Measurements from ENCODE around the gene CRYBG2.

CRYBG2 gene

DNA sequence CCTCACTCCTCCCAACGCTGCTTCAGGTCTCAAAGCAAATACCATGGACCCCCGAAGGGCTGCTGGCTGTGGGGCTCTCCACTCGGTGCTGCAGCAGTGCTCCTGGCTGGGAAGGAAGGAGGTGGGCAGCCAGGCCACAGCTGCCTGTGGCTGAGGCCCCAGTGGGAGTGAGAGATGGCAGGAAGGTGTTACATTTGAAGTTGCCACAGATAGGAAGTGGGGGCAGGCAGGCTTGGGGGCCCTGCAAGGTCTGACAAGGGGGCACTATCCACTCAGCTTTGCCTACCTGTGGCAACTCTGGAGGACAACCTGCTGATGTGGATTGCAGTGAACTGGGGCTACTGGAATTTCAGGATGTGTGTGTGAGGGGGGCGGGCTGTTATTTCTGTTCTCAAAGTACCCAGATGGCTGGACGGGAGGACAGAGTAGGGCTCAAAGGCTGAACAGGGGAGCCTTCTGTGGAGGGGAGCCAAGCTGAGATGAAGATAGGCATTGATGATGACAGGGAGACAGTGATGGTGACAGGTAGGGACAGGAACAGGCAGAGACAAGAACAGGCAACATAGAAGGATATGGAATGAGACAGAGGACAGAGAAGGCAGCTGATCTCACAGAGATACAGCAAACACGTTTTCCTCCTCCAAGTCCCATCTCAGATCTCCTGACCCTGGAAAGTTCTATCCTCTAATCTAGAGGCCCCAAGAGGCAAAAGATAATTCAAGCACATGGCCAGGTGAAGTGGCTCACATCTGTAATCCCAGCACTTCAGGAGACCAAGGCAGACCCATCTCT, 16.9 kb upstream of the CRYBG2 start:
- in situ Hi-C loops (cut with HindIII; ENCODE audit: low sequenced_read_pairs), result no loop called here

DNA sequence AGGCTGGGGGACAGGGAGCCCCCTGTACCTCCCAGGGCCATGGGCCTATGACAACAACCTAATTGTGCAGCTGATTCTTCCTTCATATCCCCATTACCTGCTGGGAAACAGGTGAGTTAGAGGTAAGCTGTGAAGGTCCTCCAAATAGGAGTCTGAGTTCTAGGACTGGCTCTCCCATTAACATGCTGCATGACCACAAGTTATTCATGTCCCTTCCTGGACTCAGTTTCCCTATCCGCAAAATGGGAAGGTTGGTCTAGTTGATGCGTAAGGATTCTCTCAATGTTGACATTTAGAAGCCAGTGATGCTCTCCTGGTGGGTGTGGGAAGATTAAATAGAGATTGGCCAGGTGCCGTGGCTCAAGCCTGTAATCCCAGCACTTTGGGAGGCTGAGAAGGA, 14.6 kb upstream of the CRYBG2 start:
- in situ Hi-C loops (cut with HindIII; ENCODE audit: low sequenced_read_pairs), result no loop called here

DNA sequence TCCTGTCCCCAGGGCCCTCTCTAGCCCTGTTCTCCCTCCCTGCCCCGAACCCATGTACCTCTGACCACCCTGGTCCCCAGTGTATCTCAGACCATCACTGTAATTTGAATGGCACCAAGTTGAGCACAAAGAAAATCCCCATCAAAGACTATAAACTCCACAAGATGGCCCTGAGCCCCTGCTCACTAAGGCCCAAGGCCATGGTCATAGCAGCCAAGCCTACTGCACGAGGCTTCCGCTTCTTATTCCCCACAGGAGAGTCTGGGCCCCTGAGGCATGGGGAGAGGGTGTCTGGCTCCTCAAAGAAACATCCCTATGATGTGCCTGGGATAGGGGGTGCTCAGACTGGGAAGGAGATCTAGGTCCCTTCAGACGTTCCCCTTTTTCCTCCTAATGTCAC, 14.1 kb upstream of the CRYBG2 start:
- in situ Hi-C loops (cut with HindIII; ENCODE audit: low sequenced_read_pairs), result no loop called here

DNA sequence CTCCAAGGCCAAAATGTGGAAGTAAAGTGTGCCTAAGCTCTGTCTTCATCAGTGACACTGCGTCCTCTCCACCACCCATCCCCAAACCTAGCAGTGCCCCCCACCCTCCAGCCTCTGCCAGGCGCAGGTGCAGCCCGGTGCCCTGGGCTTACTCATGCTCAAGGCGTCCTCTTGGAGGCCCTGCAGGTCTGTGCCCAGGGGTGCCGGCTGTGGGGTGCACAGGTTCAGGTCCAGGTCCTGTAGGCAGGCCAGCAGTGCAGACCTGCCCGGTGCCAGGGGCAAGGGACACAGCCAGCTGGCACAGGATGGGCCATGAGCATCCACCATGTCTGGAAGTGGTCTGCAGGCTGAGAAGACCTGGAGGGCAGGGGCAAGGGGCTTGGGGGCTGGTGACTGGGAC, 13.5 kb upstream of the CRYBG2 start:
- in situ Hi-C loops (cut with HindIII; ENCODE audit: low sequenced_read_pairs), result no loop called here

DNA sequence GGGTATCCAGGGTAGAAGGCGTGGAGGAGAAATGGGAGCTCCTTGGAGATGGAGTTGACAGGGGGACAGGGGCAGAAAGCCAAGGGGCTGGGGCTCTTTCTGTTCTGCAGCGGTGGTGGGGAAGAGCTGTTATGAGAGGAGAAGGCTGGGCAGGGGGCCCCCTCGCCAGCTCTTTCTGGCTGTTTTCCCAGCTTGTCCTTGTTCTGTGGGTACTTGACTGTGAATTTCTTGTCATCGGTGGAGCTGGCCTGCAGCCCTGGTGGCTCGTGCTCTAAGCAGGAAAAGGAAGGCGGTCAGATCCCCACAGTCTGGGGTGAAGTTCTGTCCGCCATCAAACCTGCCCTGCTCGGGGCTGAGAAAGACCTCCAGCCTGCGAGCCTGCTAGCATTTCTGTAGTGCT, 11.0 kb upstream of the CRYBG2 start:
- in situ Hi-C loops (cut with HindIII; ENCODE audit: low sequenced_read_pairs), result no loop called here

DNA sequence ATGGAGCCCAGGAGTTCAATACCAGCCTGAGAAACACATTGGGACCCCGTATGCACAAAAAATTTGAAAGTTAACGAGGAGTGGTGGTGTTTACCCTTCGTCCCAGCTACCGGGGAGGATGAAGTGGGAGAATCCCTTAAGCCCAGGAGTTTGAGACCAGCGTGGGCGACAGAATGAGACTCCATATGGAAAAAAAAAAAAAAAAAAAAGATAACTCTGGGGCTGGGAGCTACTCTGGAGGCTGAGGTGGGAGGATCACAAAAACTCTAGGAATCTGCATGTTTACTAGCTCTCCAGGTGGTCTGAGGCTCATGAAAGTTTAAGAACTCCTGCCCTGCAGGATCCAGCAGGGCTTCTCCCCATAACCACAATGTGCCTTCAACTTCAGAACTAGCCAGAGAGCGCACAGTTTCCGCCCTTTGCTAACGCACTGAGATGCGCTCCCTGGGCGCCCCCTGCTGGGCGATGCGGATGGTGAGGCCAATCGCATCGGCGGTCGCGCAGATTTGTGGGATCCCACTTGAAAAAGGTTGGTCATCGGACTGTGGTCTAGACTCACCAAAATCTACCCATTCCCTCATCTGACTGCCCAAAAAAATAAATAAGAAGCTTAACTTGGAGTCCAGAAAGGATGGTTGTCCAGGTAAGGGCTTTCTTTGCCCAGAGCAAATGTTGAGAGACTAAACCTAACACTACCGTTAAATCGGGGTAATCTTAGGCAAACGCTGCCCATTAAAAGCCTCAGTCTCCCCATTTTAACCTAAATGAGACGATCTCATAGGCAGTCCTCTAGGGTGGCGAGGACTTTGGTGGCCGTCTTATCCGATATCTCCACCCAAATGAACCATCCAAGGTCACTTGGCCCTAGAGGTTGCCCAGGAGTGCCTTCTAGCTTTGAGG, 9.9 kb upstream of the CRYBG2 start:
- in situ Hi-C loops (cut with HindIII; ENCODE audit: low sequenced_read_pairs), result no loop called here

DNA sequence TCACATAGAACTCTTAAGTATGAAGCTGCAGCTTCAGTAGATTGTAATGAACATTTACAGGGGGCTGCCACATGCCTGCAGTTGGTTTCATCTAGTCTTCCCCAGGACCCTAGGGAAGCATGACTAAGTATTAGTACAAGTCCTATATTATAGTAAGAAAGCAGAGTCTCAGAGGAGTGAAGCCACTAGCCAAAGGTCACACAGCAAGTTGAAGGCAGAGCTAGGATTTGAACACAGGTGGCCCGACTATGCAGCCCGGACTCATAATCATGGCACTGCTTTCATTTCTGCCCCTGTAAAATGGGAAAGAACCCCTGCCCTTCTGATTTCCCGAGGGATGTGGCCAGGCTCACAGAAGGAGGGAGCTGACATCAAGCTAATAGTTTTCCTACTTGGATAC, 8.4 kb upstream of the CRYBG2 start:
- in situ Hi-C loops (cut with HindIII; ENCODE audit: low sequenced_read_pairs), result no loop called here

DNA sequence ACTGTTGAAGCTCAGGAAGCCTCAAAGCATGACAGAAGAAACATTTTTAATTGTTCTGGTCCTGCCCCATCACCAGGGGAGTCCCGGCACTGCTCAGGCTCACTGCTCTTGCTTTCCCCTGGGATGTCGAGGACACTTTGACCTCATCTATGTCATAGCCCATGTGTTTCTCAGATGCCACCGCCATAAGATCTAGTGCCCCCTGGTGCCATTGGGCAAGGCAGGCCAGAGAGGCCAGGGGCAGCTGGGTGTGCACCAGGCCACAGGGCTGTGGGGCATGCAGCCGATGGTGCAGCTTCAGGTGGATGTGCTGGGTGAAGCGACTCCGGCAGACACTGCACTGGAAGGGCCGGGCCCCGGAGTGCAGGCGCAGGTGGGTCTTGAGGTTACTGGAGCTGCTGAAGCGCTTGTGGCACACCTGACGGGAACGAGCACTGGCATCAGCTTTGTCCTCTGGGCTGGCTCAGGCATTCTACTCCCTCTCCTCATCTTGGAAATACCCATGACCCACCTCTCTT, 7.7 kb upstream of the CRYBG2 start:
- in situ Hi-C loops (cut with HindIII; ENCODE audit: low sequenced_read_pairs), result no loop called here

DNA sequence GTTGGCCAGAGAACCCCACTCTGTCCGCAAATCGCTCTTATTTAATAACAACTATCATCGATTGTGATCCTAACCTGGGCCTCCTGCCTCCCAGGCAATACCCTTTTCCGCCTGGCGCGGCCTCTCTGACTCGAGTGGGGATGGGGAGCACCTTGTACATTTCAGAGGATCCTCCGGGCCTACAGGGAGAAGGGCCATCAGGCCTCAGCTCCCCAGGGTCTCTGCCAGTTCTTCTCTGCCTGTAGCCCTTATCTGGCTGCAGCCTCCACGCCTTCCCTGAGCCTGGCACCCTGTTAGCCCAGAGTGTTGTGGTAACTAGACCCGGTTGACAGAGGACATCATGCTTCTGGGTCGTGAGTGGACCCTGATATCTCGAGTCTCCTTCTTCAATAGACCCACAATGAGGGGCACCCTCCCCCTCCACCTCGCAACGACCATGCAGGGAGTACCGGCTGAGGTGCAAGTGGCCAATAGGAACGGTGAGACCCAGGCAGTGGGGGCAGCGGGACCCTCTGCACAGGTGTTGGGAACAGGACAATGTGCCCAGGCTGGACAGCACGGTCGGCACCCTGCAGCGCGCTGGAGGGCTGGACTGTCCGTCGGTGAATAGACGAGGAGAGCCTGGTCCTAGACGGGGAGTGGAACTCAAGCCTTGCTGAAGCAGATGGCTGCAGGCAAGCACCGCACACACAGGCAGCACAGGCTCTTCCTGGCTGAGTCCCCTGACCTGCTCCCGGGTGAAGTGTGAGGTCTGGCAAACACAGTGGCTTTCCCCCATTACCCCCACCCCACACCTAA, 7.1 kb upstream of the CRYBG2 start:
- in situ Hi-C loops (cut with HindIII; ENCODE audit: low sequenced_read_pairs), result no loop called here

DNA sequence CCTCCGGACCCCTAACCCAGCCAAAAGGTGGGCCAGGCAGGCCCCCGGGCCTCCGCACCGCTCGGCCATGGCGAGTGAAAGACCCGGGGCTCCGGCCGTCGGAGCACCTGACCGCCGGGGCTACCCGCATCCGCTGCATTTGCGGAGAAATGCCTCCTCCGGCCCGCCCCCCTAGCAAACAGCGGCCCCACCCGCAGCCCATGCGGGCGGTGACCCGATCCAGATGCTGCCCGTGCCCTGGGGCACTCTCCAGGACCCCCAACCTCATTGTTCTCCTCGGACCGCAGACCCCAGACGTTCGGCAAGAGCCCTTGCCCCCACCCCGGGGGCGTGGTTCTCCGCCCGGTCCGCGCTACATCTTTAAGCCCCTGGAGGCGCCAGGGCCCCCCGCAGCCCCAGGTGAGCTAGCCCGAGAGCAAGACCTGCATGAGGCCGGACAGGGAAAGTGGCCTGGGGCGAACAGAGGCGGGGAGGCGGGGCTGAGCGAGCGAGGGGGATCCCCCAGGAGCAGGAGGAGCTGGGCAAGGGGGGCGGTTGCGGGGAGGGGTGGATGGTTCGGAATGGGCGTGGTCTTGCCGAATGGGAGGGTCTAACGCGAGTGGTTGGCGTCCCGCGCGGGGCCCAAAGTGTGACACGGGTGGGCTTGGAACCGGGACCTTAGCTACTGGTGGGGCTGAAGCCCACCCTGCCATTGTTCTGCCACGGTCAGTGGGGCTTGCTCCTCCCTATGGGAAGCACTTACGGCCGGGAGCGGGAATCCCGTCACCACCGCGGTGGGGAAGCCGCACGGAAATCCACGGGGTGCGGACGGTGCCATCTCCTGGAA, 6.3 kb upstream of the CRYBG2 start:
- in situ Hi-C loops (cut with HindIII; ENCODE audit: low sequenced_read_pairs), result no loop called here

DNA sequence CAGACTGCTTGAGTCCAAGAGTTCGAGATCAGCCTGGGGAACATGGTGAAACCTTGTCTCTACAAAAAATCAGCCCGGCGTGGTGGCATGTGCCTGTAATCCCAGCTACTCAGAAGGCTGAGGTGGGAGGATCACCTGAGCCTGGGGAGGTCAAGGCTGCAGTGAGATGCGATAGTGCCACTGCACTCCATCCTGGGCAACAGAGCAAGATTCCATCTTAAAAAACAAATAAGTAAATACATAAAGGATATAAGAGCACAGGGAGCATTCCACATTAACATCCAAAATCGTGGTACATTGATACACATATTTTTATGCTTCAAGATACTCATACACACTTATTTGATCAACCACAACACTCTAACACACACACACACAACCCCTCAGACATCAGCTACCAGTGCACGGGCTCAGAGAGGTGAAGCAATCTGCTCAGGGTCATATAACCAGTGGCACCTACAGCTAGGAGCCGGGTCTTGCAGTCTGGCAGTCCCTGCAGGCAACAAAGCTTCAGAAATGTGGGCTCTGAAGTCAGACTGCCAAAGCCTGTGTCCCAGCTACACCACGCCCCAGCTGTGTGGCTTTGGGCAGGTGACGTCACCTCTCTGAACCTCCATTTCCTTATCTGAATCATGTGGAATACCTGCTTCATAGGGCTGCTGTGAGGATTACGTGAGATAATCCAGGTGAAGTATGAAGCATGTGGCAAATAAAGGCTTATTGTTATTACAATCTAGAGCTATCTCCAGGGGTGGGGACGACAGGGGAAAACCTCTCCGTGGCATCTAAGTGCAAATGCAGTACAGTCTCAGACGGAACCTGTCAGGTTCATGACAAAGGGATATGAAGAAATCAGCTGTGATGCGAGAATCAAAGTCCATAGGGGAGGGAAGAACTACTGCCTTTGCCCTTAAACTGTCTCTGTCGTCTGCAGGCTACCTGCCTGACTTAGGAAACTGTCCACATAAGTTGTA, 4.8 kb upstream of the CRYBG2 start:
- in situ Hi-C loops (cut with HindIII; ENCODE audit: low sequenced_read_pairs), result no loop called here

DNA sequence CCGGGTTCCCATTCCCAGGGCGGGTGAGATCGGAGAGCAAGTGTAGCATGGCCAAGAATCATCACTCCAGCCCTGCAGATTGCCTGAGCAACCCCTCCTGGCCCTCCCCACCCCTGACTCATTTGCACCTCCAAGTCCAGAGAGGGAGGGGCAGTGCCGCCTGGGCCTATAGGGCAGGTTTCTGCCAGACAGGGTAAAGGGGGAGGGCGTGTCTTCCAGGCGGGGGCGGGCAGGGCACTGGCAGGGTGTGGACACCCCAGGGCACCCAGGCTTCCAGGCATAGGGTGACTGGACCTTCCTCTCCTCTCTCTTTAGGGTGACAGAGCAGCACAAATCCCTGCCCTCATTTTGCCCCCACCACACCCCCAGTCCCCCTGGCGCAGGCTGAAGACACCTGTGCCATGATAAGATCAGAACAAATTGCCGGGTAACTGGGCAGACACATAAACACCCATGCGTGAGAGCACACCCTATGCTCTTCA, 3.2 kb upstream of the CRYBG2 start:
- in situ Hi-C loops (cut with HindIII; ENCODE audit: low sequenced_read_pairs), result no loop called here

DNA sequence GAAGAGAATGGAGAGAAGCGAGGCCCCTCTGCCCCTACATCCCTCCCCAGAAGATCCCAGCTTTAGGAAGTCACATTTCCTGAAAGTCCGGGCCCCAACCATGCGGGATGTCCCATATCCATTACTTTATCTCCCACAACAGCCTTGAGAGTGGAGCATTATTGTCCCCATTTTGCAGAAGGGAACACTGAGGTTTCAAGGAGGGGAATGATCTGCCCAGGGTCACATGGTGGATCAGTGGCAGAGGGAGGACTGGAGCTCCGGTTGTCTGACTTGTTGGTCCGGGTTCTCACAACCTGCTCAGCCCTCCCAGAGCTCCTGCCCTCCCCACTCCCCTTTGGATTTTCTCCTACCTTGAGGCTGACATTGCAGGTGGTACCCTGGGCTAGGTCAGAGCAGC, 2.2 kb upstream of the CRYBG2 start:
- in situ Hi-C loops (cut with HindIII; ENCODE audit: low sequenced_read_pairs), result no loop called here

DNA sequence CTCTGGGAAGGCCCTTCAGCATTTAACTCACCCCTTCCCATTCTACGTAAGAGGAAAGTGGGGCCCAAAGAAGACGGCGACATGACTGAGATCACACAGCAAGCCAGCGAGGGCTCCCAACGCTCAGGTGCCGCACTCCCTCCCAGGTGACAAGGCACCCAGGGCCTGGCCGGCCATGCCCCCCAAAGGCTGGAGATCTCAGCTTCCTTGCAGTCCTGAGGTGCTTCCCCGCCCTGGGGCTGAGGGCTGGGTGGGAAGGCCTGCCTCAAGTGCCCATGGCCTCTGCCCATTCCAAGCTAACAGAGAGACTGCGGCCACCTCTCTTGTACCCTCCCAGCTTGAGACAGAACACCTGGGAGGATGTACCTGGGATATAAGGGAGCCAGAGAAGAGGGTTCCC, 1.0 kb upstream of the CRYBG2 start:
- in situ Hi-C loops (cut with HindIII; ENCODE audit: low sequenced_read_pairs), result no loop called here

DNA sequence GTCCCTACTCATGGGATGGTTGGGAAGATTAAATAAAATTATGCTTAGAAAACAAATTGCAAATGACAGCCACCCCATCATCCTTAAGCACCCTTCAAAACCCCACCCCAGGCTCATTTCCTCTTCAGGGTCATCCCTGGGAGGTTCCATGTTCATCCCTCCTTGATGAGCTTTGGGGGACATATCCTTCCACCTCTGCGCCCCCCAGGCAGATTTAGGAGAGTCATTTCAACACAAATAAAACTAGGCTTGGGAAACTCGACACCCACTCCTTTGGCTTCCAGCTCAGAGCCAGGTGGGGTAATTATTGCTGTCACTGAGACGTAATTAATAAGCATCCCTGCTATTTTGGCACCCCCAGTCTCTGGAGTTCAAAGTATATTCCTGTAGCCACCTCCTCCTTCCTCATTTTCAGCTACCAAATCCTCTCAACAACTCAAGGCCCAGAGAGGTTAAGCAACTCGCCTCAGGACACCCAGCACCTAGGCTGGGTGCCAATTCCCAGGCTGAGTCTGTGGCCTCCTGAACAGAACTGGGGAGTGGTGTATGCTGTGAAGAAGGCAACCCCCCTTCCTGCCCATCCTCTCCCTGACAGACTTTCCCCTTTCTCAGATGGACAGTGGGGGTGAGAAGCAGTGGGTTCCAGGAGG, 595 bp downstream of the CRYBG2 start:
- in situ Hi-C loops (cut with HindIII; ENCODE audit: low sequenced_read_pairs), result no loop called here

DNA sequence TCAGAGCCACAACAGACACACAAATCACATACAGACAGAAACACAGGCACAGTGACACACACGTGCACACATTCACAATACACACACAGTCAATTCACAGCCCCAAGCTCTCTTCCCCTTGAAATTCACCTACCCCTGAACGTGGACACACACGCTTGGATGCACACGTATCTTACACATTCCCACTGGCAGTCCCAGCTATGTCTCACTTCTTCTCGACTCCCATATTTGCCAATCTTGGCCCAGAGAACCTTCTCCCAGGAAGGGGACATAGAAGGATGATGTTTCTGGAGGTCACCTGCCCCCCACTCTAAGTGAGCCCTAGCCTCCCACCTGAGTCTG, 1.6 kb downstream of the CRYBG2 start:
- in situ Hi-C loops (cut with HindIII; ENCODE audit: low sequenced_read_pairs), result no loop called here

DNA sequence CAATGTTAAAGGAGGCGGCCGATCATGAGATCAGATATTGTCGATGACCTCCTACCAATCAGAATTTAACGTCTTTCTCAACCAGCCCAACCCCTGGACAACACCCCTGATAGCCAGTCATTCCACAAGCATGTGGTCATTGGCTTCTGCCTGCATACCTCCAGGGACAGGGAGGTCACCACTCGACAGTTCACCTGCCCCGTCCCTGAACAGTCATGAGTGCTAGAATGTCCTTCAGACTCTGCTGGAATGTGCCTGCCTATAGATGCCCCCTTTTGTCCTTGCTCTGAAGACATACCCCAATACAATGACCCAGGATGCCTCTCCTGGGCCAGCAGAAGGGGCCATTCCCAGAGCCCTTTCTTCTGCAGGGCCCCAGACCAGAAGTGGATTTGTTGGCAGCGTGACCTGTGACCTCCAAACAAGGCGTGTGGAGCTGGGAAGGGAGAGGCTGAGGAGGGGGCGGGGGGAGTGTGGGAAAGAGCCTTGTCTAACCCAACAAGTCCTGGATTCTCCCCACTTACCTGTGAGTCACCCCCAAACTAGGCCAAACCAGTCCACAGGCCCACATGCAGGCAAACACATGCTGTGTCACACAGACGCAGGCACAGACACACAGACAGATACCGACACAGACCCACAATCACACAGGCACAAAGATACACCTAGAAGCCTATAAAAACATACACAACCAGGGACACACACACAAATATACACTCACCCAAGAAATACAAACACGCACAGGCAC, 2.2 kb downstream of the CRYBG2 start:
- in situ Hi-C loops (cut with HindIII; ENCODE audit: low sequenced_read_pairs), result no loop called here

Measured in DLD1 (cell line).